Esophagus muscularis mucosa (tissue), 2 donors: Measurements from ENCODE around the gene AHR.
"Not testable (repeated sequence)": the region's sequence is repeated elsewhere in the genome, so short reads cannot be mapped to it uniquely, and the experiment has no call there.

ENCODE experiments used
- POLR2A ChIP-seq: fragments of 450-650 bp; IDR thresholded peaks from one replicate; pipeline ENCODE4 v1.6.1; 2017; ENCODE audit warnings: antibody characterized with exemption, moderate library complexity, mild to moderate bottlenecking, low read depth
- POLR2AphosphoS5 ChIP-seq, 2 donors: sonication (generic); formaldehyde crosslinking; IDR thresholded peaks; one replicate each; pipeline ENCODE4 v1.6.1; 2017; ENCODE audit warnings: antibody characterized with exemption in 2 of 2

- TF ChIP-seq POLR2AphosphoS5 (IDR thresholded peaks at IDR 0.05); POLR2A: not testable (repeated sequence)
These were observed 55.4 kb downstream of the AHR start for GRCh38 chr7:17353650-17354419.
